ENCODE results near the gene ASCC3. TPM values are rescaled to one million over a fixed set of nuclear protein-coding genes. Genes with fewer than 3 reads are reported as not detected.

The ASCC3 gene
- total RNA-seq, 1 experiment from 2014 or later, result 40.5 TPM

- ChIA-PET POLR2A (no interaction called here), CTCF (no interaction called here), RAD21 (ENCODE audit: low non-redundant PET in 1 of 2, low total read pairs in 2 of 2, uncharacterized antibody in 2 of 2, unreplicated experiment in 2 of 2) (no interaction called here)
- peaks cover 61% of the 10 kb centered on the region for H3K79me2 ChIP-seq (ENCODE audit: insufficient read depth, low read length)
- no peak for ATAC-seq
- H3K9ac ChIP-seq (ENCODE audit: low read length), result no peak overlapping the region
- H2AFZ ChIP-seq (ENCODE audit: low read depth, low read length, poor library complexity, severe bottlenecking), result no peak overlapping the region
- no peak overlapping the region for H3K27ac ChIP-seq (ENCODE audit: low read depth, low read length)
- H4K20me1 ChIP-seq (ENCODE audit: insufficient read depth), result peaks cover 4% of the 10 kb centered on the region
- no peaks in the 10 kb centered on the region for H3K9me2 ChIP-seq (ENCODE audit: insufficient read depth)
- no peaks in the 10 kb centered on the region for H3K36me3 ChIP-seq (ENCODE audit: control insufficient read depth in 1 of 2, insufficient read depth in 2 of 2, low read length in 2 of 2)
- no peaks in the 10 kb centered on the region for H3K9me3 ChIP-seq (ENCODE audit: control insufficient read depth in 1 of 2, insufficient read depth in 1 of 2, low read depth in 1 of 2, low read length in 2 of 2)
- H3K27me3 ChIP-seq (ENCODE audit: insufficient read depth, low read length), result no peaks in the 10 kb centered on the region
- no peak overlapping the region for H3K4me3 ChIP-seq (replicated peaks in 1 of 2; ENCODE audit: low read depth in 1 of 2, low read length in 2 of 2)
- no peak for DNase-seq (ENCODE audit: low read depth, low spot score)
- no peaks in the 10 kb centered on the region for H3K4me1 ChIP-seq (ENCODE audit: control insufficient read depth in 1 of 2, insufficient read depth in 2 of 2, low read length in 2 of 2)
- TF ChIP-seq ELF1 (IDR thresholded peaks at IDR 0.05; ENCODE audit: borderline replicate concordance, low read depth) (no peak), FOSL1 (IDR thresholded peaks at IDR 0.05; ENCODE audit: low read depth) (no peak), CEBPB (IDR thresholded peaks at IDR 0.05; ENCODE audit: low read depth) (no peak), ZBTB33 (IDR thresholded peaks at IDR 0.05; ENCODE audit: extremely low read depth, insufficient replicate concordance, low read length) (no peak), RAD21 (IDR thresholded peaks at IDR 0.05; ENCODE audit: low read depth) (no peak)
- no peak overlapping the region for H3K4me2 ChIP-seq (ENCODE audit: low read length)
- intact Hi-C loops (cut with micrococcal nuclease), result no loop called here
- BruUV-seq (replicated peaks), result no TSS peak
Observed at GRCh38 chr6:100839419-100839818, 41.7 kb downstream of the ASCC3 start.

GRCh38 chr6:100838011-100838410 is 43.1 kb downstream of the ASCC3 start:
- H3K4me2 ChIP-seq (ENCODE audit: low read length), result no peak overlapping the region
- H3K4me3 ChIP-seq (replicated peaks in 1 of 2; ENCODE audit: low read depth in 1 of 2, low read length in 2 of 2), result no peak overlapping the region
- no peak overlapping the region for H3K9ac ChIP-seq (ENCODE audit: low read length)
- no peak overlapping the region for H2AFZ ChIP-seq (ENCODE audit: low read depth, low read length, poor library complexity, severe bottlenecking)
- ATAC-seq (no peak), DNase-seq (ENCODE audit: low read depth, low spot score) (no peak)
- H3K27me3 ChIP-seq (ENCODE audit: insufficient read depth, low read length), result no peaks in the 10 kb centered on the region
- H3K79me2 ChIP-seq (ENCODE audit: insufficient read depth, low read length), result peaks cover 61% of the 10 kb centered on the region
- CTCF ChIA-PET, result no interaction called here
- H3K9me2 ChIP-seq (ENCODE audit: insufficient read depth), result no peaks in the 10 kb centered on the region
- RAD21 ChIA-PET (ENCODE audit: low non-redundant PET in 1 of 2, low total read pairs in 2 of 2, uncharacterized antibody in 2 of 2, unreplicated experiment in 2 of 2), result no interaction called here
- H3K36me3 ChIP-seq (ENCODE audit: control insufficient read depth in 1 of 2, insufficient read depth in 2 of 2, low read length in 2 of 2), result no peaks in the 10 kb centered on the region
- no peaks in the 10 kb centered on the region for H3K9me3 ChIP-seq (ENCODE audit: control insufficient read depth in 1 of 2, insufficient read depth in 1 of 2, low read depth in 1 of 2, low read length in 2 of 2)
- no TSS peak for BruUV-seq (replicated peaks)
- intact Hi-C loops (cut with micrococcal nuclease), result no loop called here
- peaks cover 4% of the 10 kb centered on the region; the same call in 1 of the 2 replicates for H4K20me1 ChIP-seq (ENCODE audit: insufficient read depth)
- H3K27ac ChIP-seq (ENCODE audit: low read depth, low read length), result no peak overlapping the region
- POLR2A ChIA-PET, result no interaction called here
- TF ChIP-seq CBX3 (IDR thresholded peaks at IDR 0.05; ENCODE audit: low read depth) (no peak), RAD21 (IDR thresholded peaks at IDR 0.05; ENCODE audit: low read depth) (no peak), MAX (IDR thresholded peaks at IDR 0.05) (no peak), POLR2AphosphoS5 (IDR thresholded peaks at IDR 0.05; ENCODE audit: low read depth, low read length) (no peak), JUND (IDR thresholded peaks at IDR 0.05) (no peak), TCF7L2 (IDR thresholded peaks at IDR 0.05; ENCODE audit: borderline replicate concordance, extremely low read depth, insufficient read depth, insufficient read length) (no peak), CTCF (IDR thresholded peaks at IDR 0.05 in 2 of 3, conservative IDR thresholded peaks at IDR 0.05 in 1 of 3; ENCODE audit: borderline replicate concordance in 1 of 3, insufficient read depth in 1 of 3, low read depth in 2 of 3, low read length in 2 of 3) (no peak), ELF1 (IDR thresholded peaks at IDR 0.05; ENCODE audit: borderline replicate concordance, low read depth) (no peak), EZH2phosphoT487 (IDR thresholded peaks at IDR 0.05; ENCODE audit: borderline replicate concordance) (no peak)
- no peaks in the 10 kb centered on the region for H3K4me1 ChIP-seq (ENCODE audit: control insufficient read depth in 1 of 2, insufficient read depth in 2 of 2, low read length in 2 of 2)

Data from HCT116 (cell line).